GM19043 (cell line): ENCODE measurements around the gene LGI2.
"Not testable (repeated sequence)": the region's sequence is repeated elsewhere in the genome, so short reads cannot be mapped to it uniquely, and the experiment has no call there.

Source experiments
- ATAC-seq: cut with Tn5 transposase; IDR thresholded peaks from one replicate; pipeline ENCODE4 v1.9.1; 2021; ENCODE audit warnings: low read depth; ENCODE audit not compliant: unreplicated experiment

Gene LGI2

GRCh38 chr4:25030277-25031076 is at the start of gene LGI2:
Gene LGI2, minus strand, starts transcription at chr4:25030946. Its CDS starts 253 bp downstream, at chr4:25030693.
- ATAC-seq: no peak

DNA sequence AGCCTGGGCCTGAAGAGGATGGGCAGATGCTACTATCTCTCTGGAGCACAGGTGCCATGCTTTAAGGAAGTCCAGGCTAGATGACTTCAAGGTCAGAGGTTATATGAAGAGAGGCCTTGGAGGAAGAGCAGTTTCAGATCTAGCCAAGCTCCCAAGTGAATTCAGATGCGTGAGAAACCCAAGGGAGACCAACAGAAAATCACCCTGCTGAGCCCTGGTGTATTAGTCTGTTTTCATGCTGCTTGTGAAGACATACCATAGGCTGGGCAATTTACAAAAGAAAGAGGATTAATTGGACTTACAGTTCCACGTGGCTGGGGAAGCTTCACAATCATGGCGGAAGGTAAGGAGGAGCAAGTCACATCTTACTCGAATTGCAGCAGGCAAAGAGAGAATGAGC is 47.8 kb upstream of the LGI2 start:
- no peak for ATAC-seq

DNA sequence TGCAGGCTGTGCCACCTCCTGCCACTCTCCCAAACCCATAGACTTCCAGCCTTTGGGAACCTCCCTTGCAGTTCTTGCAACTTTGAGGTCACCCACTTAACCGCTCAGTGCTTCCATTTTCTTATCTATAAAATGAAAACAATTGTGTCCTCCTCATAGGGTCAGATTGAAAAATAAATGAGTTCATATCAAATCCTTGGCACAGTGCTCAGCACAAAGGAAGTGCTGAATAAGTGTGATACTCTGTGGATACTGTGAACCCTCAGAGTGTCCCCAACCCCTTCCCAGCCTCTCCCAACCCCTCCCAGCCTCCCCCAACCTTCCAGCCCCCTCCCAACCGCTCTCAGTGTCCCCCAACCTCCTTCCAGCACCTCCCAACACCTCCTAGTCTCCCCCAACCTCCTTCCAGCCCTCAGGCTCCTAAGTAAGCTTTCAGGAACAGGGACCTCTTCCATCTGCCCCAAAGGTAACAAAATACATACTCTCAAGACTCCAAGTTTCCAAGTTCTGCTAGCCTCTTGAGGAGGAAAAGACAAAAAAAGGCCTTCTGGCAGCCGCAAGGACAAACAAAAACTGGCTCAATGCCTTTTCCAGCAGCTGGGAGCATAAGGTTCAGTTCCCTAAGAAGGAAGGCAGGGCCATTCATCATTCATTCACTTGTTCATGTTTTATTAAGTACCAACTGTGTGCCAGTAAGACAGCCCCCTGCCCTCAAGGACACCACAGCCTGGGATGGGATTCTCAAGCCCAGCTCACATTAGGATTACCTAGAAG is 46.1 kb upstream of the LGI2 start:
- ATAC-seq: no peak

GRCh38 chr4:25075851-25076250 is 45.1 kb upstream of the LGI2 start:
- ATAC-seq: no peak

DNA sequence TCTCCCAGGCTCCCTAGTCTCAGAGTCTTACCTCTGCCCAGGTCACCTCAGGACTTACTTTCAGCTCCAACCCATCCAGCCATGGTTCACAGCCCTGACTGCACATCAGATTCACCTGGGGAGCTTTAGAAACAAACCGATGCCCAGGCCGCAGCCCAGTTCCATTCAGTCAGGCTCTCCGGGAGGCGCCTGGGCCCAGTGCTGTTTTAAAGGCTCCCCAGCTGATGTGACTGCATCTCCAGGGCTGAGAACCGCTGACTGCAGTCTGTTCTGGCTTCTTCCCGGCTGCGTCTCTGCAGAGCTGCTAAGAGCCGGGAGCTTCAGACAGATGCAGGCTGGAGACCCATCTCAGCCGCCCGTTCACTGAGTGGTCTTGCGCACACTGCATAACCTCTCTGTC is 44.4 kb upstream of the LGI2 start:
- ATAC-seq: no peak

DNA sequence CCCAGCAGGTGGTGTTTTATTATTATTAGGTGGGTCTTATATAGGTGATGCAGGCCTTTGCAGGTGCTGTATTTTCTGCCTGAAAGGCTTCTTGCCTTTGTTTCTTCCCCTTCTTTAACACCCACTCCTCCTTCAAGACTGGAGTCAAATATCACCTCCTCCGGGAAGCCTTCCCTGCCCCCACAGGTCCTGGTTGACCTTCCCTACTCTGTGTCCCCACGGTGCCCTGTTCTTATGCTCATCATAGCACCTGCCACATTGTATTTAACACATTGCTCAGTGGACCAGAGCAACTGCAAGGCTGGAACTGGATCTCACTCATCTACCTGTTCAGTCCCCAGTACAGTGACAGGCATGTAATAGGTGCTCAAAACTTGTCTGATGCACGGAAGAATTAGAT is 39.8 kb upstream of the LGI2 start:
- ATAC-seq: no peak

- no peak for ATAC-seq
Measured at GRCh38 chr4:25069014-25069413, 38.3 kb upstream of the LGI2 start.

DNA sequence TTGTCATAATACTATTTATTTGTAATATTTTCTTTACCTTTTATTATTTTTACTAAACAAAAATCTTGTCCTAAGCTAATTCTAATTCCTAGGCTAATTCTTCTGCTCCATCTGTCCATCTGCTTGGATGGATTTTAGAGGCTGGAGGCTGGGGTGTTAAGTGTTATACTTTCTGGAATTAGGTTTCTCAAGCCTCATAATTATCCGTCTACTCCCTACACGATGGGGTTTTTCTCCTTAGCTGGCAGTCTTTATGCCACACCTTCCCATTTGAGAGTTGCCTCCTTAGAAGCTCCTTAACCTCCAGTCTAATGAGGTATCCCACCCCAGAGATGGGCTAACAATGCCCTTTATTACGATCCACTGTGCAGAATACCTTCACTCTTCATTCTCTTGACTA is 37.6 kb upstream of the LGI2 start:
- no peak for ATAC-seq

DNA sequence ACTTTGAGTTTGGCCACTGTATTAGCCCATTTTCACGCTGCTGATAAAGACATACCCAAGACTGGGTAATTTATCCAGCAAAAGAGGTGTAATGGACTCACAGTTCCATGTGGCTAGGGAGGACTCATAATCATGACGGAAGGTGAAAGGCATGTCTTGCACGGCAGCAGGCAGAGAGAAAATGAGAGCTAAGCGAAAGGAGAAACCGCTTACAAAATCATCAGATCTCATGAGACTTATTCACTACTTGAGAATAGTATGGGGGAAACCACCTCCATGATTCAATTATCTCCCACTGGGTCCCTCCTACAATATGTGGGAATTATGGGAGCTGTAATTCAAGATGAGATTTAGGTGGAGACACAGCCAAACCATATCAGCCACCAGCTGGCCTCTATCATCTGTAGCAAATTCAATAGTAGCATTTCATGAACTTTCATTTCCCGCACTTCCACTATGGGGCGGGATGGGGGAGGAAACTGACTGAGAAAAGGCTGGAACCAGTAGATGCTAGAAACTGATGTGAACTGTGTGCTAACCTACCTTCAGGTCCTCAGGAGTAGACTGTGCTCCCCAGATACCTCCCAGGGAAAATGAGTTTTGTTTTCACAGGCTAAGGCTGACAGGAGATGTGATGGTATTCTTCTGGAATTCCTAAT is 35.3 kb upstream of the LGI2 start:
- ATAC-seq: no peak

DNA sequence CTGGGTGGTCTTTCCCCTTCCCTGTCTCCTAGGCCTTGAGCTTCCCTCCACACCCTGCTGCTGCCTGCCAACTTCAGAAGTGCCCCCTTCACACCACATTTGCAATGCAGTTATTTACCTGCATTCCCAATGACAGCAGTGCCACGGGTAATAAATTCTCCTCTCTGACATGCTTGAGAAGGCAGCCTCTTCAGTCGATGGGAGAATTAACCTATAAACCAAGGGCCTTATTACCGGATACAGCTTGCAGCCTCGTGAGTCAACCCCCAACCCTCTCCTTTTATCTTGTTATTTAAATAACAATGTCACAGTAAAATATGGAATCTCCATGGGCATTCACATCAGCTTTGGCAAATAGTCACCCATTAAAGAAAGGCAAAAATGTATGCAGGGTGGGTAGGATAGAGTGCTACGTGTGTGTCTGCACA is 34.7 kb upstream of the LGI2 start:
- no peak for ATAC-seq

DNA sequence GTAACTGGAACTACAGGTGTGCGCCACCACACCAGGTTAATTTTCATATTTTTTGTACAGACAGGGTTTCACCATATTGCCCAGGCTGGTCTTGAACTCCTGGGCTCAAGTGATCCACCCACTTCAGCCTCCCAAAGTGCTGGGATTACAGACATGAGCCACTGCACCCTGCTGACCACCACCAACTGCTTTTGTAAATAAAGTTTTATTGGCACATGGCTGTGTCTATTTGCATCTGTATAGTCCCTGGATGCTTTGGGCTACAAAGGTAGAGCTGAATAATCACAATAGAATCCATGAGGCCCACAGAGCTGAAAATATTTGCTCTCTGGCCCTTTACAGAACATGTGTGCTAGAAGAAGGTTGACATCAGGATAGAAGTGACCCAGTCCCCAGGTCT is 33.7 kb upstream of the LGI2 start:
- not testable (repeated sequence) for ATAC-seq

GRCh38 chr4:25063116-25063515 is 32.4 kb upstream of the LGI2 start:
- ATAC-seq: no peak

- no peak for ATAC-seq
Measured at GRCh38 chr4:25062098-25062497, 31.4 kb upstream of the LGI2 start.

DNA sequence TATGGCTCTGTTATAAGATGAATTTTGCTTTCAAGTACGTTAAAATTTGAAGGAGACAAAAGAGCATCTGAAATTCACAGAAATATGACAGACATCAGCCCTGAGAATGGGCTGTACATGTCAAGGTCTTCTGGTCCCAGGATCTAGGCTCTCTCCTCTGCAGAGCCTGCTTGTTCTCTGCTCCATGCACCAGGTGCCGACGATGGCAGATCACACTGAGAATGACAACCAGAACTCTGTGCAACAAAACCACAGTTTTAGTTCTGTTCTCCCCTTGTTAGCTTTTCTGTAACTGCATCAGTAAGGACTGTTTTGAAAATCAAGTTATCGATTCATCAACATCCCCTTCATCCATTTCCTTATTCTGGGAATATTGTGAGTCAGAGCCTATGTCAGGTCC is 30.9 kb upstream of the LGI2 start:
- no peak for ATAC-seq

- no peak for ATAC-seq
Measured at GRCh38 chr4:25060963-25061340, 30.2 kb upstream of the LGI2 start.

- ATAC-seq: no peak
Measured at GRCh38 chr4:25060241-25060962, 29.7 kb upstream of the LGI2 start.

DNA sequence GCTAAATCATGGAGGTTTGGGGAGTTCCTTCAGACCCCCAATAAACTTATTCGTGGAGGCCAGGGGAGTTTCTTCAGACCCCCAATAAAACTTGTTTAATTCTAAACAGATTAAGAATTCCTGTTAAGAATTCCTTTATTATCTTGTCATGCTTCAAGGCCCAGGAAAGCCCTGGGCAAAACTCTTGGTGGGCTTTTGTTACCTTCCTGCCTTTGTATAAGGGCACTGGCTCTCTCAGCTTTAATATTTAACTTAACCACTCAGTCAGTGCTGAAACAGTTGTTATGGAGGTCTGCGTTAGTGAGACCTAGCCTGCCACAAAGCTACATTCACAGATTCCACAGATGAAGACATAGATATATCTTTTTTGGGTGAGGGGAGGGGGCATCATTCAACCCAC is 29.0 kb upstream of the LGI2 start:
- ATAC-seq: no peak

- ATAC-seq: no peak
Measured at GRCh38 chr4:25058796-25059195, 28.1 kb upstream of the LGI2 start.

GRCh38 chr4:25057299-25057698 is 26.6 kb upstream of the LGI2 start:
- ATAC-seq: no peak

DNA sequence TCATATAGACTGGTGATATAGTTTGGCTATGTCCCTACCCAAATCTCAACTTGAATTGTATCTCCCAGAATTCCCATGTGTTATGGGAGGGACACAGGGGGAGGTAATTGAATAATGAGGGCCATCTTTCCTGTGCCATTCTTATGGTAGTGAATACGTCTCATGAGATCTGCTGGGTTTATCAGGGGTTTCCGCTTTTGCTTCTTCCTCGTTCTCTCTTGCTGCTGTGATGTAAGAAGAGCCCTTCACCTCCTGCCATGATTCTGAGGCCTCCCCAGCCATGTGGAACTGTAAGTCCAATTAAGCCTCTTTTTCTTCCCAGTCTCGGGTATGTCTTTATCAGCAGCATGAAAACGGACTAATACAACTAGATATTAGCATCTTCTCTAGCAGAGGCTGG is 21.3 kb upstream of the LGI2 start:
- not testable (repeated sequence) for ATAC-seq

- ATAC-seq: no peak
Measured at GRCh38 chr4:25051534-25051933, 20.8 kb upstream of the LGI2 start.
